22Rv1 (cell line): ENCODE data around the gene GATA2.

Experiments
- H3K27ac ChIP-seq: fragments of 450-650 bp; 2 replicates; pipeline ENCODE4 v1.5.1; 2017
- CTCF ChIP-seq: fragments of 450-650 bp; IDR thresholded peaks from 2 replicates; pipeline ENCODE4 v1.5.1; 2017; ENCODE audit warnings: mild to moderate bottlenecking
- ZFX ChIP-seq: fragments of 450-650 bp; IDR thresholded peaks from 2 replicates; pipeline ENCODE4 v1.6.1; 2017; ENCODE audit warnings: antibody characterized with exemption, borderline replicate concordance

Gene GATA2

GRCh38 chr3:128479558-128480086 lies 13.4 kb downstream of the GATA2 start:
- no peak for TF ChIP-seq CTCF
- TF ChIP-seq ZFX = no peak
- peak overlapping the region; percentile 37 for H3K27ac ChIP-seq

GRCh38 chr3:128478576-128479506 lies 14.2 kb downstream of the GATA2 start:
- H3K27ac ChIP-seq = peak overlapping the region; percentile 37
- TF ChIP-seq CTCF (no peak), ZFX (no peak)

GRCh38 chr3:128476659-128477058 lies 16.3 kb downstream of the GATA2 start:
- TF ChIP-seq CTCF (no peak), ZFX (no peak)
- H3K27ac ChIP-seq = no peak overlapping the region

GRCh38 chr3:128475355-128475754 lies 17.6 kb downstream of the GATA2 start:
- TF ChIP-seq CTCF (no peak), ZFX (no peak)
- H3K27ac ChIP-seq = no peak overlapping the region

GRCh38 chr3:128473737-128474136 lies 19.3 kb downstream of the GATA2 start:
- H3K27ac ChIP-seq = no peak overlapping the region
- TF ChIP-seq CTCF (no peak), ZFX (no peak)

- TF ChIP-seq CTCF (no peak), ZFX (no peak)
- H3K27ac ChIP-seq = no peak overlapping the region
Observed at GRCh38 chr3:128473180-128473519, 19.9 kb downstream of the GATA2 start.

- H3K27ac ChIP-seq = no peak overlapping the region
- TF ChIP-seq CTCF (no peak), ZFX (no peak)
Observed at GRCh38 chr3:128472449-128473179, 20.4 kb downstream of the GATA2 start.
